Middle frontal gyrus (tissue), 1 donor: ENCODE data around the gene TSPAN13.
"Not testable (repeated sequence)": the region's sequence is repeated elsewhere in the genome, so short reads cannot be mapped to it uniquely, and the experiment has no call there.

Experiments used
- DNase-seq: peaks from one replicate; pipeline ENCODE4 v3.0.0-alpha.2; 2015; ENCODE audit warnings: low spot score; ENCODE audit errors: extremely low spot score

Gene TSPAN13

GRCh38 chr7:16740996-16741395 is 12.6 kb upstream of the TSPAN13 start:
- no peak for DNase-seq

GRCh38 chr7:16741676-16742075 is 11.9 kb upstream of the TSPAN13 start:
- DNase-seq: no peak

- no peak for DNase-seq
These were observed 11.0 kb upstream of the TSPAN13 start for GRCh38 chr7:16742547-16742946.

- DNase-seq: no peak
These were observed 10.3 kb upstream of the TSPAN13 start for GRCh38 chr7:16743236-16743635.

- DNase-seq: no peak
These were observed 8.9 kb upstream of the TSPAN13 start for GRCh38 chr7:16744518-16745250.

- DNase-seq: no peak
These were observed 7.9 kb upstream of the TSPAN13 start for GRCh38 chr7:16745645-16746044.

- no peak for DNase-seq
These were observed 6.5 kb upstream of the TSPAN13 start for GRCh38 chr7:16747102-16747501.

- no peak for DNase-seq
These were observed 639 bp downstream of the TSPAN13 start for GRCh38 chr7:16753932-16754855.

GRCh38 chr7:16754856-16755317 is 1.3 kb downstream of the TSPAN13 start:
- DNase-seq: no peak

- no peak for DNase-seq
These were observed 1.8 kb downstream of the TSPAN13 start for GRCh38 chr7:16755397-16755796.

- DNase-seq: no peak
These were observed 4.5 kb downstream of the TSPAN13 start for GRCh38 chr7:16758036-16758435.

GRCh38 chr7:16758631-16759611 is 5.4 kb downstream of the TSPAN13 start:
- DNase-seq: no peak

GRCh38 chr7:16759840-16760239 is 6.3 kb downstream of the TSPAN13 start:
- DNase-seq: no peak

- DNase-seq: no peak
These were observed 8.6 kb downstream of the TSPAN13 start for GRCh38 chr7:16762177-16762576.

GRCh38 chr7:16764942-16765341 is 11.4 kb downstream of the TSPAN13 start:
- no peak for DNase-seq

GRCh38 chr7:16765436-16765859 is 11.9 kb downstream of the TSPAN13 start:
- DNase-seq: no peak

GRCh38 chr7:16769994-16770393 is 16.4 kb downstream of the TSPAN13 start:
- DNase-seq: not testable (repeated sequence)

GRCh38 chr7:16770657-16771329 is 17.2 kb downstream of the TSPAN13 start:
- no peak for DNase-seq

- no peak for DNase-seq
These were observed 19.8 kb downstream of the TSPAN13 start for GRCh38 chr7:16773326-16773725.

- DNase-seq: no peak
These were observed 20.3 kb downstream of the TSPAN13 start for GRCh38 chr7:16773884-16774283.

GRCh38 chr7:16774294-16774693 is 20.7 kb downstream of the TSPAN13 start:
- DNase-seq: peak; percentile 56
